HG03097 (cell line): ENCODE results near the gene PLA1A.
"Not testable (repeated sequence)": the region's sequence is repeated elsewhere in the genome, so short reads cannot be mapped to it uniquely, and the experiment has no call there.

Source experiments
- ATAC-seq: cut with Tn5 transposase; IDR thresholded peaks from one replicate; pipeline ENCODE4 v1.9.1; 2021; ENCODE audit not compliant: unreplicated experiment, low FRiP score

The PLA1A gene

DNA sequence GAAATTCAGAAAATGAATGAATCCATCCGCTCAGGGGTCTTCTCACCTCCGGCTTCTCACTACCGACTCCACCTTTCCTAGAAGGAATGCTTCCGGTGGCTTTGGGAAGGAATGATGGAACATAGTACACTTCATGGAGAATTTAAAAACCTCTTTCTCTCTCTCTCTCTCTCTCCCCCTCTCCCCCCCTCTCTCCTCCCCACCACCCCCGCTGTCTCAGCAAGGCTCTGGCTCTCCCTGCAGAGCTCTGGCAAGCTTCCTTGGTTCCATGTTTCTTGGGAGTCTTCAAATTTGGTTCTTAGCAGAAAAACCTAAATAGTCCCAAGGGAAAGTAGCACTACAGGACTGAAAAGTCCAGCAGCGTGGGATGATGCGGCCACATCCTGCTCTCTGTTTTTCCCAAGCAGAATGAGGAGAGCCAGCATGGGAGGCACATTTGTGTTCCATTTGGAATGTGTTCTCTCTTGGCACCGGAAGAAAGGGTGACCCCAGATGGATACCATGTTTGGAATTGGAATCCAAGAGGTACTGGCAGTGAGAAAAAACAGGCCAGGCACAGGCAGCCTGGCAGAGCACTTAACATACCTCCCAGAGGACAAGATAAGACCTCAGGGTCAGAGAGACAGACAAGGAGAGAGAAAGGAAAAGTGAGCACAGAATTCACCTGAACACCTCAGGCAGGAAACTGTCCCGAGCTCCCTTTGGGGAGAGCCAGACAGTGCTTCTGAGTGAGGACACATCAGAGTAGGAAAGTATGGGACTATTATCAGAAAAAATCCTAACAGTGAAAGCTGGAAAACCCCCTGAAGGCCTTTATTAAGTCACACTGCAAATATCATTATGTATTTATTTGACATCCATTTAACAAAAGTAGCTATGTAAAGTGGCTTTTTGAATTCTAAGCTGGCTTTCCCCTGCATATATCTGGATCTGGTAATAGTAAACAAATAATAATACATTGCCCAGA is 63.1 kb downstream of the PLA1A start, which contains the start of gene POPDC2:
Gene POPDC2 (minus strand): TSS at position 116 of the 967 bp plus-strand sequence. CDS start 166 bp downstream, outside the sequence.
- ATAC-seq, result no peak

DNA sequence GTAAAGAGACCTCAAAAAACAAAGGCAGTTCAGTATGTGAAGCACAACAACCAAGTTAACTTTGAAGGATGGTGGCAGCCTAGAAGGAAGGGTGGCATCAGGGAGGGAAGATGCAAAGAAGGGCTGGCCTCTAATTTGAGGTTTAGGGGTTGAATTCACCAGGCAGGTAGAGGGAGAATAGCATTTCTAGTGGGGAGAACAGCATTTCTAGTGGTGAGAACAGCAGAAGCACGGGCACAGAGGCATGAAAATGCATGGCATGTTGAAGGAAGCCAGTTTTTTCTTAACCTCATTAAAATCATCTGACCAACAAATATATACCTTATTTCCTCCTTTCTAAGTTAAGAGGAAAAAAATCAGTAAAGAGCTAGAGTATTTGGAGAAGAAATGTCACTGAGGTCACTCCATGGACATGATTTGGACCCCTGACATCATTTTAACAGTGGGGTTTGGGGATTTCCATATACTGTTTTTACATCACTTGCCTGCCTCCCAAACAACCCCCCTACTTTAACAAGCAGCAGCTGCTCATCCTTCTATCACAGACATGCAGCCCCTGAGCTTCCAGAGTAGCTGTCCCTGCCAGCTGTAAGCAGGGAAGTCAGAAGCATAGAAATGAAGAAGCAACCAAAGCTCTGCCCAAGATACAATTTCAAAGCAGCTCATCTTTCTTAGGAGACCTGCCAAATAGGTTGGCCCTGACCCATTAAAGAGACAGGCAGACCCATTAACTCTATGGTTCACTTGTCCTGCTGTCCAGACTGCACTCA is 65.1 kb downstream of the PLA1A start:
- ATAC-seq, result no peak

DNA sequence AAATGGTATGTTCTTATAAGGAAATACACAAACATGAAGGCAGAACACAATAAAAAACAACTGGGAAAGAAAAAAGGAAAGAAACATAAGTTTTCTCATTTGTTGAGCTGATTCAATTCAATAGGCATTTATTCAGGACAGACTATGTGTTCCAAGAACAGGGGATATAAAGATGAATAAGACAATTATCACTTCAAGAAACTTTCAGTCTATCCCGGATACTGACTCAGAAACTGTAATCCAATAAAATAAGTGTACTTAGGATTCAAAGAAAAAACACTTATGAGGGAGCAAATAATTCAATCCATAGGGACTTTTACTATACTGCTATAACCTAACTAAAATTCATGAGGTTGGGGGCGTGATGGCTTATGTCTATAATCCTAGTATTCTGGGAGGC is 66.2 kb downstream of the PLA1A start:
- no peak for ATAC-seq

DNA sequence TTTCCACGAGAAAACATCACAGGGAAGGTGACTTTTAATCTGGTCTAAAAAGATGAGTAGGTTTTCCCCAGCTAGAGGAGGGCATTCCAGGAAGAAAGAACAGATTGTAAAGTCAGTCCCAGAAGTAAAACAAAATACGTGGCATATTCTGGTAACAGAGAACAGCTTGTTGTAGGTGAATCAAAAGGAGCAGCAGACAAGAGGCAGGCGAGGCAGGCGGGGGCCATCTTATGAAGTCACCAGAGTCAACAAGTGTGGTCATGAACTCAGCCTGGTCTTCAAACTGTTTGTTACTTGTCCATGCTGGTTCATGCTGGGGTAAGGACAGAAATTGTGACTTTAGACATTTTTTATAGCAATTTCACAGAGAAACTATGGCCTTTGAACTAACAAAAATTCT is 66.7 kb downstream of the PLA1A start:
- ATAC-seq, result no peak

DNA sequence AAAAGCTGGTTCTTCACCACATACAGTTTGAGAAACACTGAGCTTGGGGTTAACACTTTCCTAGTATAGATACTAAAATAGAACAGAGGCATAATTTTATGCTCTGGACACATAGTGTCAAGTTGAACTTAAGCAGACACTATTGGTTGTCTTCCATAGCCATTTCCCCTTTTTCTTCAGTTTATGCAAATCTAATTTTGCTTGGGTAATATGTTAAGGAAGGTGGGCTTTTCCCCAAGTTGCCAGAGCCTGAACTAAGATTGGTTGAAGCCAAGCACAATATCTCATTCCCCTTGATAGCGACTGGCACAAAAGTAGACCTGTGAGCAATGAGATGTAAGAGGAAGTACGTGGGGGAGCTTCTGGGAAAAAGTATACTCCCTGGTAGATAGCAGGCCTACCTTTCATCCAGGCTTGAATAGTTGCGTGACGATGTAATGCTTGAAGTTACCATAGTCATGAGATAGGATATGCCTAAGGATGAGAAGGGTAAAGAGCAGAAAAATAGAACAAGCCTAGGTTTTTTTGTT is 67.2 kb downstream of the PLA1A start:
- ATAC-seq, result no peak

DNA sequence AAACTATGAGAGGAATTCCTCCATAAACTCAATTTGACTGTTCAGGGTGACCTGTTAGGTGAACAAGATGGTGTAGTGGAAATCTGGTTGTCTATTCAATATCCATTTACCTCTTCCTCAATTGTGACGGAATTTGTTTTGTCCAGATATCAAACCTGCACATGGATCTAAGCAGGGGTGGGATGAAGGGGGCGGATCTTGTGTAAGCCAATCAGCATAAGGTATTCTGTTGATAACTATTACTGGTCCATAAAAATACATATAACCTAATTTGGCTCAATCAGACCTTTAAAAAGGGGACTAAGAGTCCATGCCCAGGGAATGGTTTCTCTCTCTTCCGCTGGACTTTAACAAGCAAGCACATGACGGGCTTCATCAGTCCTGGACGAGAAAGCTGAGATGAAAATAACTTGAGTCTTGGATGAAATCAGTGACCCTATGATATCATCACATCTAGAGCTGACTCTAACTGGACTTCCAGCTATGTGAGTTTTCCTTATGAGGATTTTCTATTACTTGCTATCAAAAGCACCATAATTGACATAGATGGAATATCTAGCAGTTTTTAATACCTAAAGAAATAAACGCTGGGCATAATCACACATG is 68.4 kb downstream of the PLA1A start:
- ATAC-seq, result no peak

DNA sequence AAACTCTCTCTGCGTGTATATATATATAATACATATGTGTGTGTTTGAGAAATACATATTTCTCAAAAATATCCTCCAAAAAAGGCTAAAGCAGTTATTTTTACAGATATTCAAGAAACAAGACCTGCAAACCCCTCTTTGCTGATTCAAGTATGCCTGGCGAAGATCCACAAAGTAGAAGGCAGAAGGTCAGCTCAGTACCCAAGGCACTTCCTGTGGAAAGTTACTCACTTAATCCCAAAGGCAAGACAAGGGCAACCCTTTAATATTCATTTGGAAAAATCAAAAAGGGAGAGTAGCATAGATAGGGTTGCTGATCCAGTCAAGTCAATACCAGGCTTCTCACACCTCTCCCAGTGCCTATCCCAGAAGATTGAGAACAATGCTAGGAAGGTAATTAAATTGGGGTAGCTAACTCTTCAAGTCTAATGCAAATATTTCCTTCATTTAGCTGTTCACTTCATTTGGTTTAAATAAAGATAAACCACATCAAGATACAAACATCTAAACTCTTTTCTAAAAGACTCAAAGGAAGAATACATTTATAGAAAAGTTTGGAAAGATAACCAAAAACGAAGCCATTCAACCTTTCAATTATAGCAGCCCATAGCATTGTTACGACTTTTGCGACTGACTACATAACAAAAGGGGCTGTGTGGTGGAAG is 72.4 kb downstream of the PLA1A start:
- no peak for ATAC-seq

DNA sequence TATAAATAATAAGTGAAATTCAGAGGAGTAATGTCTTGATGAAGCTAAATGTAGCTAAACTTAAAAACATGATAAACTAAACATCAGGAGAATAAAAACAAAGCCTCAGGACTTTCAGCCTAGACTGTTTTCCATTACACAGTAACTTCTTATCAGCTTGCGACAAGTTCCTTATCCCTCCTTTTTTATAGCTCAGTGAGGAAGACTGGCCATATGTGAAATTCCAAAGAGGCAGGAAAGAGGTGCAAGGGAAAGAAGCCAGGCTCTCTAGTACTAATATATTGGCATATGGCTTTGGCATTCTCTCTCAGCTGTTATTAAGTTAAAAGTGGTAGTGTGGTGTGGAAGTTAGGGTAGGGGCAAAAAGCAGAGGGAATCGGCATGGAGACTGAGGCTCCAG is 75.1 kb downstream of the PLA1A start:
- no peak for ATAC-seq

DNA sequence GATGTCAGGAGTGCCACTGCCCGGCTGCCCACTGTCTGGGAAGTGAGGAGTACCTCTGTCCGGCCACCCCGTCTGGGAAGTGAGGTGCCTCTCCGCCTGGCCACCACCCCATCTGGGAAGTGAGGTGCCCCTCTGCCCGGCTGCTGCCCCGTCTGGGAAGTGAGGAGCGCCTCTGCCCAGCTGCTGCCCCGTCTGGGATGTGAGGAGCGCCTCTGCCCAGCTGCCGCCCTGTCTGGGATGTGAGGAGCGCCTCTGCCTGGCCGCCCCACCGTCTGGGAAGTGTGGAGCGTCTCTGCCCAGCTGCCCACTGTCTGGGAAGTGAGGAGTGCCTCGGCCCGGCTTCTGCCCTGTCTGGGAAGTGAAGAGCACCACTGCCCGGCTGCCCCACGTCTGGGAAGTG is 76.2 kb downstream of the PLA1A start:
- no peak for ATAC-seq

DNA sequence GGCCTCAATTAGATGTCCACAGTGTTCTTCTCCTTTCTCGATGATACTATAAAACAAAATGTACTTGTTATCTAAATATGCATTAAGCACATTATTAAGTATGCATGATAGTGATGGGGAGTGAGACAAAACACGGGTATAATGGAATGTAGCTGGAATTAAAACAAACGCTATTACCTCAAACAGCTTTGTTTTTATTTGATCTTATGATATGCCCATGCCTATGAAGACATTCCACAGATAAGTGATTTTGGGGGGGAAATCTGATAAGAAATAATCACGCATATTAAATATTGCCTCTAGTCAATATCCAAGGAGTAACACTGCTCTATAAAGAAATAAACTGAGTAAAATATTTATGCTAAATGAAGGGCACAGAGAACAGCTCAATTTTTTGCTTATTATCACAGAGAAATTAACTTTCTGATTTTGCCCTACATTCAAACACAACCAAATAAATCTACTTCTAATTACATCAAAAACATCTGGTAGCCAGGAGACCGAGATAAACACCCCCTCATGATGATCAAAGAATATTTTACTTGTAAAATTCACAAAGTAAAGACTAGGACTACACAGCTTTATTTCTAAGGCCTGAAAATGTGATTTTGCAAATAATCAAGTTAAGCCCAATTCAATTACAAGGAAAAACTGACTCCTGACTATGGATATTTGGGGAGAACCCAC is 77.6 kb downstream of the PLA1A start:
- ATAC-seq, result no peak

DNA sequence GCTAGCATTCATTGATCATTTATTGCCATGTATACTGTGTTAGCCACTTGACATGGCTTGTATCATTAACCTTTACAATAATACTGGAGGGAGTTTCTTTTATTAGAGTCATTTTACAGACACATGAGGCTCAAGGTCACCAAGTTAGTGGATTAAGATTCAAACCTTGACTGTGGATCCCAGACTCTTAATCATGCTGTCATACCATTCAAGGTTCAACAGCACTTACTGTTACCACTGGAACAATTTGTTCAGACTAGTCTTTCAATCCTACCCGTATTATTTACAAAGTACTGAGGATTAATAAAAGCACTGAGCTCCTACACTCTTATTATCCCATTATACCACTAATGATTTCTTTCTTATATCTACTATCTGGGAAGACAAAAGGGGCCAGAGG is 78.3 kb downstream of the PLA1A start:
- no peak for ATAC-seq

DNA sequence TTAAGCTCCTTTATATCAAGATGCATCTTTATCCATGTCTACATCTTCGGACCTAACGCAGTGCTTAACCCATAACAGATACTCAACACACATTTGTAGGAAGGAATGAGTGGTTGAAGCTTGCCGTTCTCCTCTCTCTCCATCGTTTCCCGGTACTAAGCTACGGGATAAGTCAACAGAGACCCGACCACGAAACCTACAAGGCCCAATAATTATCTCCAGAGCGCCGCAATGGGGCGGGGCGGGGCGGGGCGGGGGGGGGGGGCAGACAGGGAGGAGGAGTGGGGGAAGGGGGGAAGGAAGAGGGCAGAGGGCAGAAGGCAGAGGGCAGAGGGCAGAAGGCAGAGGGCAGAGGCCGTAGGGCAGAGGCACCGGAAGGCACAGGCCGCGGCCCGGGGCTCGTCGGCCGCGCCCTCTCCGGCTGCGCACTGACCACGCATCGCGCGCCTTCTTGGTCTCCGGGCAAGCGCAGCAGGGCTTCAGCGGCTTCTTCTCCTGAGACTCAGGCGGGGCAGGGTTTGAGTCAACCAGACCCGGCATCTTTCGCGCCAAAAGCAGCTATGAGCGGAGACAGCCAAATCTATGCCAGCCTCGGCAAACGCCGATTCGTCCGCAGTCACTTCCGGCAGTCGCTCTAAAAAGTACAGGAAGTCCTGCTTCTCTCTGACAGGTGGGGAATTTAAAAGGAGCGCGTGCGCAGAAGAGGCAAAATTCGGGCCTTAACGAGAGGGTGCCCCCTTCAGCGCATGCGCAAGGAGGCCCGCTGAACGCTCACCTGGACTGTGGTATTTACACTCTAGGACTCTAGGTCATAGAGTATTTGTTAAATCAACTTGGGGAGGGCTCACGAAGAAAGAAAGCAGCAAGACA is 79.3 kb downstream of the PLA1A start, which contains the start of gene COX17:
Gene COX17 (minus strand): TSS at position 636 of the 870 bp plus-strand sequence. CDS start 96 bp downstream, at position 540.
- peak; percentile 85 for ATAC-seq

DNA sequence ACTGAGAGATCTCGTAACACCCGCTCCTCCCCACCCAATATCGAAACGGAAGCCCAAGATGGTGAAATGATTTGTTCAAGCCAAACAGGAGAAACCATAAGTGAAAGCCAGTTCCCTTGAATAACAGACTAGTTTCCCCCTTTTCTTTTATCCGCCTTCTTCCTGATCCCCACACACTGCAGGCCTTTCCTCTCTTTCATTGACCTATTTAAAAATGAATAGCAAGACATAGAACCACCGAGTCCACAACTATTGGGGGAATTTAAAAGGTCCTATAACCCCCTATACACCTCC is 79.9 kb downstream of the PLA1A start:
- ATAC-seq, result peak; percentile 1

DNA sequence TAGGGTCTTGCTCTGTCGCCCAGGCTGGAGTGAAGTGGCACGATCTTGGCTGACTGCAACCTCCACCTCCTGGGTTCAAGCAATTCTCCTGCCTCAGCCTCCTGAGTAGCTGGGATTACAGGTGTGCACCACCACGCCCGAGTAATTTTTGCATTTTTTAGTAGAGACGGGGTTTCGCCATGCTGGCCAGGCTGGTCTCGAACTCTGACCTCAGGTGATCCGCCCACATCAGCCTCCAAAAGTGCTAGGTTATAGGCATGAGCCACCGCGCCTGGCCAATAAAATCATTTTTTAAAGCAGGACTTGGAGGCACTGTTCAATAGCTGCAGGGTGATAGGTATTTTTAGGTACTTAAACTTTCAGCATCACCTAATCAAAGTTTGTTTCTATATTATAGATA is 80.5 kb downstream of the PLA1A start:
- not testable (repeated sequence) for ATAC-seq
